Measurements from ENCODE around the gene GALNT14. TPM values are rescaled to one million over a fixed set of nuclear protein-coding genes. Genes with fewer than 3 reads are reported as not detected.

GALNT14 gene
- total and polyA plus RNA-seq, 9 donors = 0.28 to 9.8 (median 1.6) TPM; not detected in 3

DNA sequence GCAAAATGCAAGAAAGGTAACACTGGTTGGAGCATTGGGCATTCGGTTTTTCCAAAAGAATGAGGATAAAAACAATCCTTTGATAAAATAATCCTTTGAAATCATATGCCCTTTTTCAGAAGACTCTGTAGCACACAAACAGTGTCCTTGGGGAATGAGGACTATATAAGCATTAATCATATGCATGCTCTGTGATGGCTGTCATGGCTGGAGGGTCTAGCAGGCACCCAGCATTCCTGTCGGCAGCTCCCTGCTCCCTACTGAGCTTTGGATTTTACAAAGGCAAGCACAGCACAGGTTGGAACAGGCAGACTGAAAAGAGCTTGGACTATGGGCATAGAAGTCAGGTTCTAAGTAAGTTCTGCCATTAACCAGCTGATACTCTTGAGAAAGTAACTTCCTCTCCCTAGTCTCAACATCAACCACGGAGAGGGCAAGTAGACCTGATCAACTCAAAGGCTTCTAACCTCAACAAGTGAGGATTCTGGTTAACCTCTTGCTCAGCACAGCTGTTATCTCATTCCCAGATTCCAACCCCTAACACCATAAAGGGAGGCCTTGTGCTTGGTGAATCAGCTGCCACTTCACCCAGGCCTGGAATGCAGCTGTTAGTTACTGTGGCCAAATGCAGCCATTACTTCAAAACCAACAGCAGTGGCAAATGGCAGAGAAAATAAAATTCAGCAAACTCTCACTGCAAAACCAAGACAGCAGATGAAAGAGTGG, 29.5 kb downstream of the GALNT14 start:
- H3K27me3 ChIP-seq = no peaks in the 10 kb centered on the region
- no peaks in the 10 kb centered on the region for H3K4me1 ChIP-seq (ENCODE audit: insufficient read depth)
- TF ChIP-seq POLR2A (IDR thresholded peaks at IDR 0.05) = no peak
- TF ChIP-seq CTCF (IDR thresholded peaks at IDR 0.05) = no peak
- no peak for TF ChIP-seq EP300 (IDR thresholded peaks at IDR 0.05)
- intact Hi-C loops (cut with DNase I) = no loop called here
- H3K4me3 ChIP-seq = no peak overlapping the region
- 61 to 73% (median 62%) methylated on average over 3 of the region's 3 CpGs for WGBS, 3 donors
- no peak overlapping the region for H3K27ac ChIP-seq
- H3K36me3 ChIP-seq = no peaks in the 10 kb centered on the region
- DNase-seq = no peak
- no peaks in the 10 kb centered on the region for H3K9me3 ChIP-seq

DNA sequence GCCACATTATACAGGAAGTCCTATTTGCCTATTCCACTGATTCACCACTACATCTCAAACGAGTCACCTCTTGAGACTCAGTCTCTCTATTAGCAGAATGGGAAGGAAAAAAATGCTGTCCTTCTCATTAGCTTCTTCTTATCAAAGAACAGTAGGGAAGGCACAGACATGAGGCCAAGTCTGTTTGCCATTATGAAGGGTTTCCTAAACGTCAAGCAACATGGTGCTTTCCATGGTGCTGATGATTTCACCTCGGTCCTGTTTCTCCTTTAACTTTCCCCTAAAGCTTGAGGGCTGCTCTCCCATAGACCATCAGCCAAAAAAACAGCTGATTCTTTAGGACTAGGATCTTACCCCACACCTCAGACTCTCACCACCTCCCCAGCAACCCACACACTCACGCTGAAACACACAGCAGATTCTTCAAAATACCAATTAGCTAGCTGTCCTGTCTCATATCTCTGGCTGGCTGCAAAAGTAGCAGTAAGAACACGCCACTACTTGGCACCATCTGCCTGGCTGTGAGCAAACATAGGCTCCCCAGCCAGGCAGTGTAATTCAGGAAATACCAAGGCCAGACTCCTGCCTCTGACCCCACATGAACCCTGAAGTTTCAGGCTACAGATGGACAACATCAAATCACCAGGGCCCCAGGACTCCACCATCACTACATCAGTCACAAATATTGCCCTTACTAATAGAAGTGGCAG, 30.5 kb downstream of the GALNT14 start:
- no peaks in the 10 kb centered on the region for H3K4me1 ChIP-seq (ENCODE audit: insufficient read depth)
- TF ChIP-seq CTCF (IDR thresholded peaks at IDR 0.05) = no peak
- no peak for TF ChIP-seq POLR2A (IDR thresholded peaks at IDR 0.05)
- TF ChIP-seq EP300 (IDR thresholded peaks at IDR 0.05) = no peak
- DNase-seq = no peak
- H3K4me3 ChIP-seq = no peak overlapping the region
- H3K27ac ChIP-seq = no peak overlapping the region
- H3K36me3 ChIP-seq = no peaks in the 10 kb centered on the region
- 35 to 43% (median 40%) methylated on average over 5 of the region's 5 CpGs for WGBS, 3 donors
- no peaks in the 10 kb centered on the region for H3K9me3 ChIP-seq
- intact Hi-C loops (cut with DNase I) = no loop called here
- no peaks in the 10 kb centered on the region for H3K27me3 ChIP-seq

DNA sequence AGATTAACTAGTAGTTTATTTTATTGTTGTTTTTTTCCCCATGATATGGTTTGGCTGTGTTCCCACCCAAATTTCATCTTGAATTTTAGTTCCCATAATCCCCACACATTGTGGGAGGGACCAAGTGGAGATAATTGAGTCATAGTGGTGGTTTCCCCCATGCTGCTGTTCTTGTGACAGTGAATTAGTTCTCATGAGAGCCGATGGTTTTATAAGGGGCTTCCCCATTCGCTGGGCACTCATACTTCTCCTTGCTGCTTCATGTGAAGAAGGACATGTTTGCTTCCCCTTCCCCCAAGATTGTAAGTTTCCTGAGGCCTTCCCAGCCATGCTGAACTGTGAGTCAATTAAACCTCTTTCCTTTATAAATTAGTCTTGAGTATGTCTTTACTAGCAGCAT, 36.5 kb downstream of the GALNT14 start:
- TF ChIP-seq POLR2A (IDR thresholded peaks at IDR 0.05) = no peak
- no peak for TF ChIP-seq EP300 (IDR thresholded peaks at IDR 0.05)
- TF ChIP-seq CTCF (IDR thresholded peaks at IDR 0.05) = no peak
- intact Hi-C loops (cut with DNase I) = no loop called here
- Histone ChIP-seq H3K27me3 (no peaks in the 10 kb centered on the region), H3K9me3 (no peaks in the 10 kb centered on the region), H3K36me3 (no peaks in the 10 kb centered on the region), H3K4me3 (no peak overlapping the region), H3K4me1 (ENCODE audit: insufficient read depth) (no peaks in the 10 kb centered on the region), H3K27ac (no peak overlapping the region)
- DNase-seq = no peak
- WGBS, 3 donors = 86 to 90% (median 86%) methylated on average over 2 of the region's 2 CpGs

GRCh38 chr2:31097962-31098613, 40.2 kb downstream of the GALNT14 start:
- Histone ChIP-seq H3K27ac (no peak overlapping the region), H3K4me3 (no peak overlapping the region), H3K4me1 (ENCODE audit: insufficient read depth) (no peaks in the 10 kb centered on the region), H3K9me3 (no peaks in the 10 kb centered on the region), H3K36me3 (no peaks in the 10 kb centered on the region), H3K27me3 (no peaks in the 10 kb centered on the region)
- DNase-seq = no peak
- WGBS, 3 donors = 59 to 67% (median 67%) methylated on average over 2 of the region's 2 CpGs
- no peak for TF ChIP-seq CTCF (IDR thresholded peaks at IDR 0.05)
- intact Hi-C loops (cut with DNase I) = no loop called here

Measured in ovary (tissue), 9 donors.